ENCODE measurements around the gene GORASP2.
A peak's percentile ranks its signal among the peaks of the same experiment; 100 is the strongest.
"Not testable (repeated sequence)": the region's sequence is repeated elsewhere in the genome, so short reads cannot be mapped to it uniquely, and the experiment has no call there.

Gene GORASP2

GRCh38 chr2:170928824-170929685, at the start of gene GORASP2:
GORASP2 (plus strand) TSS chr2:170929253; CDS start chr2:170929341, 88 bp downstream.
- peak; percentile 100 for DNase-seq (ENCODE audit: low read depth)

- DNase-seq (ENCODE audit: low read depth): no peak
Observed at GRCh38 chr2:170881840-170882239, 47.2 kb upstream of the GORASP2 start.

GRCh38 chr2:170882758-170883157, 46.3 kb upstream of the GORASP2 start:
- DNase-seq (ENCODE audit: low read depth): no peak

GRCh38 chr2:170883683-170884082, 45.4 kb upstream of the GORASP2 start:
- DNase-seq (ENCODE audit: low read depth): no peak

- DNase-seq (ENCODE audit: low read depth): no peak
Observed at GRCh38 chr2:170885130-170885791, 43.8 kb upstream of the GORASP2 start.

- DNase-seq (ENCODE audit: low read depth): peak; percentile 88
Observed at GRCh38 chr2:170886386-170886785, 42.7 kb upstream of the GORASP2 start.

GRCh38 chr2:170887496-170887895, 41.6 kb upstream of the GORASP2 start:
- no peak for DNase-seq (ENCODE audit: low read depth)

GRCh38 chr2:170887896-170888295, 41.2 kb upstream of the GORASP2 start:
- no peak for DNase-seq (ENCODE audit: low read depth)

GRCh38 chr2:170891893-170892292, 37.2 kb upstream of the GORASP2 start:
- no peak for DNase-seq (ENCODE audit: low read depth)

GRCh38 chr2:170892391-170892951, 36.6 kb upstream of the GORASP2 start:
- DNase-seq (ENCODE audit: low read depth): no peak

GRCh38 chr2:170895023-170895757, 33.9 kb upstream of the GORASP2 start:
- DNase-seq (ENCODE audit: low read depth): peak; percentile 15

- no peak for DNase-seq (ENCODE audit: low read depth)
Observed at GRCh38 chr2:170896622-170897021, 32.4 kb upstream of the GORASP2 start.

- no peak for DNase-seq (ENCODE audit: low read depth)
Observed at GRCh38 chr2:170897108-170897507, 31.9 kb upstream of the GORASP2 start.

- no peak for DNase-seq (ENCODE audit: low read depth)
Observed at GRCh38 chr2:170905864-170906263, 23.2 kb upstream of the GORASP2 start.

GRCh38 chr2:170911314-170911889, 17.7 kb upstream of the GORASP2 start:
- DNase-seq (ENCODE audit: low read depth): no peak

- DNase-seq (ENCODE audit: low read depth): not testable (repeated sequence)
Observed at GRCh38 chr2:170914994-170915666, 13.9 kb upstream of the GORASP2 start.

GRCh38 chr2:170917219-170917913, 11.7 kb upstream of the GORASP2 start:
- DNase-seq (ENCODE audit: low read depth): no peak

- no peak for DNase-seq (ENCODE audit: low read depth)
Observed at GRCh38 chr2:170917957-170918356, 11.1 kb upstream of the GORASP2 start.

GRCh38 chr2:170921873-170922272, 7.2 kb upstream of the GORASP2 start:
- DNase-seq (ENCODE audit: low read depth): not testable (repeated sequence)

GRCh38 chr2:170922634-170923494, 6.2 kb upstream of the GORASP2 start:
- no peak for DNase-seq (ENCODE audit: low read depth)

All from amniotic epithelial cell (primary cell).